PC-9 (cell line): ENCODE data around the gene ZNF396. TPM values are rescaled to one million over a fixed set of nuclear protein-coding genes. Genes with fewer than 3 reads are reported as not detected.

Experiments used
- BruUV-seq: library from RNA; stranded (reverse); fragments of 400-500 nt; replicated peaks from 2 replicates; lab custom pipeline; 2021; lab: Mats Ljungman, UMichigan
- CTCF ChIA-PET: fragments of 300-600 bp; sonication (Branson Sonifier 250); formaldehyde crosslinking; loops from one replicate; lab custom pipeline; 2022; ENCODE audit warnings: antibody characterized with exemption; lab: Charles Lee
- POLR2A ChIA-PET: fragments of 300-600 bp; sonication (Branson Sonifier 250); formaldehyde crosslinking; loops from one replicate; lab custom pipeline; 2022; ENCODE audit warnings: antibody characterized with exemption; ENCODE audit not compliant: unreplicated experiment; lab: Charles Lee
- DNase-seq, 2 experiments: peaks; one replicate each; pipeline versions ENCODE4 v3.0.0 to v3.0.0-alpha.2; 2015 to 2022; ENCODE audit warnings: mixed read lengths in 1 of 2
- H2AFZ ChIP-seq: fragments of 200-600 bp; sonication (generic); 2 replicates; pipeline ENCODE4 v1.8.1; 2017; ENCODE audit warnings: antibody characterized with exemption
- H3F3A ChIP-seq: fragments of 200-600 bp; sonication (generic); 2 replicates; pipeline ENCODE4 v1.8.1; 2017; ENCODE audit warnings: antibody characterized with exemption, mild to moderate bottlenecking, low read depth; ENCODE audit not compliant: insufficient read depth
- H3K27ac ChIP-seq: fragments of 200-600 bp; sonication (generic); 2 replicates; pipeline ENCODE4 v1.6.1; 2016; ENCODE audit warnings: mixed run types
- H3K27me3 ChIP-seq: fragments of 200-600 bp; sonication (generic); 2 replicates; pipeline ENCODE4 v1.6.1; 2016; ENCODE audit warnings: low read depth, mixed run types; ENCODE audit not compliant: insufficient read depth
- H3K36me3 ChIP-seq: fragments of 200-600 bp; sonication (generic); 2 replicates; pipeline ENCODE4 v1.6.1; 2016; ENCODE audit warnings: low read depth, mixed run types
- H3K4me1 ChIP-seq: fragments of 200-600 bp; sonication (generic); replicated peaks from 2 replicates; pipeline ENCODE4 v1.6.1; 2016; ENCODE audit warnings: mixed run types; ENCODE audit not compliant: insufficient read depth
- H3K4me2 ChIP-seq: fragments of 200-600 bp; sonication (generic); 2 replicates; pipeline ENCODE4 v1.6.1; 2017; ENCODE audit warnings: mixed run types
- H3K4me3 ChIP-seq: fragments of 200-600 bp; sonication (generic); 2 replicates; pipeline ENCODE4 v1.6.1; 2016; ENCODE audit warnings: mixed run types
- H3K79me2 ChIP-seq: fragments of 200-600 bp; sonication (generic); 2 replicates; pipeline ENCODE4 v1.6.1; 2017; ENCODE audit warnings: low read depth, mixed run types
- H3K9me2 ChIP-seq: fragments of 200-600 bp; sonication (generic); 2 replicates; pipeline ENCODE4 v1.8.1; 2017; ENCODE audit warnings: mild to moderate bottlenecking; ENCODE audit not compliant: insufficient read depth
- H3K9me3 ChIP-seq: fragments of 200-600 bp; sonication (generic); 2 replicates; pipeline ENCODE4 v1.8.1; 2016; ENCODE audit warnings: low read depth; ENCODE audit not compliant: insufficient read depth
- H4K20me1 ChIP-seq: fragments of 200-600 bp; sonication (generic); 2 replicates; pipeline ENCODE4 v1.8.1; 2017; ENCODE audit not compliant: insufficient read depth
- CTCF ChIP-seq: fragments of 200-600 bp; sonication (generic); conservative IDR thresholded peaks from 2 replicates; pipeline ENCODE4 v1.6.1; 2017; ENCODE audit warnings: mixed run types, antibody characterized with exemption, mild to moderate bottlenecking, moderate library complexity
- EZH2 ChIP-seq: fragments of 200-600 bp; sonication (generic); IDR thresholded peaks from 2 replicates; pipeline ENCODE4 v1.8.0; 2017; ENCODE audit warnings: antibody characterized with exemption, low read depth
- intact Hi-C: fragments of 100-400 bp; cut with micrococcal nuclease; formaldehyde crosslinking; loops from one replicate; pipeline ENCODE4 v1.10.0; 2022; ENCODE audit not compliant: unreplicated experiment
- total RNA-seq: library from RNA; stranded (reverse); gene quantifications from 2 replicates; pipeline ENCODE4 v1.2.3, GENCODE V29; 2021

ZNF396 gene
- total RNA-seq, 1 experiment from 2014 or later: 1.9 TPM

- ChIA-PET CTCF (no interaction called here), POLR2A (no interaction called here)
- no peak for TF ChIP-seq EZH2
- no peak for TF ChIP-seq CTCF
- Histone ChIP-seq H3K4me2 (no peak overlapping the region), H3K4me1 (no peaks in the 10 kb centered on the region), H3K4me3 (no peak overlapping the region), H3K36me3 (no peaks in the 10 kb centered on the region), H3K9me3 (no peaks in the 10 kb centered on the region), H3K79me2 (no peaks in the 10 kb centered on the region), H3F3A (no peaks in the 10 kb centered on the region), H3K27me3 (no peaks in the 10 kb centered on the region), H4K20me1 (no peaks in the 10 kb centered on the region), H3K27ac (no peak overlapping the region), H3K9me2 (no peaks in the 10 kb centered on the region), H2AFZ (no peak overlapping the region)
- intact Hi-C loops: no loop called here
- BruUV-seq: no TSS peak
- DNase-seq: no peak
Observed at GRCh38 chr18:35397976-35398375, 20.8 kb upstream of the ZNF396 start.

GRCh38 chr18:35393716-35394115 is 16.6 kb upstream of the ZNF396 start:
- Histone ChIP-seq H2AFZ (no peak overlapping the region), H3F3A (no peaks in the 10 kb centered on the region), H3K9me3 (no peaks in the 10 kb centered on the region), H3K4me3 (no peak overlapping the region), H3K27me3 (no peaks in the 10 kb centered on the region), H4K20me1 (no peaks in the 10 kb centered on the region), H3K27ac (no peak overlapping the region), H3K9me2 (no peaks in the 10 kb centered on the region), H3K79me2 (no peaks in the 10 kb centered on the region), H3K36me3 (no peaks in the 10 kb centered on the region), H3K4me2 (no peak overlapping the region), H3K4me1 (no peaks in the 10 kb centered on the region)
- ChIA-PET POLR2A (no interaction called here), CTCF (no interaction called here)
- no TSS peak for BruUV-seq
- DNase-seq: no peak
- TF ChIP-seq EZH2 (no peak), CTCF (no peak)
- intact Hi-C loops: no loop called here

- Histone ChIP-seq H3K36me3 (no peaks in the 10 kb centered on the region), H3K9me2 (no peaks in the 10 kb centered on the region), H3K4me3 (no peak overlapping the region), H3K9me3 (no peaks in the 10 kb centered on the region), H3K27me3 (no peaks in the 10 kb centered on the region), H3K27ac (no peak overlapping the region), H2AFZ (no peak overlapping the region), H3F3A (no peaks in the 10 kb centered on the region), H3K4me2 (no peak overlapping the region), H3K79me2 (no peaks in the 10 kb centered on the region), H4K20me1 (no peaks in the 10 kb centered on the region), H3K4me1 (no peaks in the 10 kb centered on the region)
- intact Hi-C loops: no loop called here
- no TSS peak for BruUV-seq
- POLR2A ChIA-PET: no interaction called here
- no peak for DNase-seq
- TF ChIP-seq EZH2 (no peak), CTCF (no peak)
- CTCF ChIA-PET: no interaction called here
Observed at GRCh38 chr18:35392375-35392774, 15.2 kb upstream of the ZNF396 start.
